GM12878 (cell line): Measurements from ENCODE around the gene LCT. TPM values are rescaled to one million over a fixed set of nuclear protein-coding genes. Genes with fewer than 3 reads are reported as not detected.

ENCODE experiments used
- ATAC-seq: fragments of 200-7000 bp; cut with Tn5 transposase; 3 replicates; pipeline ENCODE4 v1.9.1; 2020; ENCODE audit warnings: mild to moderate bottlenecking, moderate library complexity
- BruUV-seq: library from RNA; stranded (reverse); fragments of 400-500 nt; replicated peaks from 2 replicates; lab custom pipeline; 2021; lab: Mats Ljungman, UMichigan
- CTCF ChIA-PET: fragments of 300-600 bp; sonication (Branson Sonifier 250); formaldehyde crosslinking; extraction: SDS; loops from one replicate; lab custom pipeline; 2021; ENCODE audit warnings: inconsistent platforms; lab: Yijun Ruan, JAX
- POLR2A ChIA-PET: fragments of 350-600 bp; formaldehyde crosslinking; extraction: SDS; loops from one replicate; lab custom pipeline; 2021; ENCODE audit warnings: inconsistent platforms; lab: Charles Lee
- RAD21 ChIA-PET: fragments of 300-600 bp; sonication (Branson Sonifier 250); formaldehyde crosslinking; loops from one replicate; lab custom pipeline; 2023; ENCODE audit warnings: antibody characterized with exemption; ENCODE audit not compliant: unreplicated experiment; lab: Charles Lee
- SMC1A ChIA-PET: fragments of 300-600 bp; sonication (Branson Sonifier 250); formaldehyde crosslinking; loops from one replicate; lab custom pipeline; 2023; ENCODE audit not compliant: unreplicated experiment, uncharacterized antibody; lab: Charles Lee
- DNase-seq: peaks from one replicate; pipeline ENCODE4 v3.0.0-alpha.2; 2011; ENCODE audit warnings: low read depth, low spot score
- FAIRE-seq: peaks from 3 replicates; lab custom pipeline; 2011; peaks lifted over from hg19 to GRCh38; lab: Jason Lieb, UNC
- H2AFZ ChIP-seq: 2 replicates; pipeline ENCODE4 v1.6.0; 2011; ENCODE audit warnings: low read depth, low read length, control low read depth; ENCODE audit not compliant: control insufficient read depth
- H3K27ac ChIP-seq: 2 replicates; pipeline ENCODE4 v1.5.1; 2011; ENCODE audit warnings: control low read depth; ENCODE audit not compliant: control insufficient read depth, insufficient read depth
- H3K27me3 ChIP-seq, 2 experiments: replicated peaks in 1 of 2; 2 replicates each; pipeline versions ENCODE4 v1.6.0 to v1.6.1; 2011; ENCODE audit warnings: low read length in 1 of 2; ENCODE audit not compliant: control insufficient read depth in 2 of 2, insufficient read depth in 2 of 2
- H3K36me3 ChIP-seq, 2 experiments: 2 replicates each; pipeline ENCODE4 v1.5.1; 2011; ENCODE audit warnings: low read length in 1 of 2; ENCODE audit not compliant: control insufficient read depth in 2 of 2, insufficient read depth in 2 of 2
- H3K4me1 ChIP-seq: 2 replicates; pipeline ENCODE4 v1.6.1; 2011; ENCODE audit warnings: mild to moderate bottlenecking, low read length, moderate library complexity, mixed read lengths; ENCODE audit not compliant: control insufficient read depth, insufficient read depth
- H3K4me2 ChIP-seq: 2 replicates; pipeline ENCODE4 v1.6.0; 2011; ENCODE audit warnings: control low read depth; ENCODE audit not compliant: control insufficient read depth, insufficient read depth
- H3K4me3 ChIP-seq: fragments of 200-600 bp; sonication (generic); 2 replicates; pipeline ENCODE4 v1.5.1; 2016
- H3K79me2 ChIP-seq: 2 replicates; pipeline ENCODE4 v1.6.0; 2011; ENCODE audit warnings: low read length; ENCODE audit not compliant: control insufficient read depth, insufficient read depth
- H3K9ac ChIP-seq: 2 replicates; pipeline ENCODE4 v1.8.0; 2011; ENCODE audit warnings: low read length, control low read depth, mixed read lengths; ENCODE audit not compliant: control insufficient read depth, insufficient read depth
- H3K9me3 ChIP-seq: replicated peaks from 3 replicates; pipeline ENCODE4 v1.5.1; 2011; ENCODE audit warnings: mild to moderate bottlenecking, low read length; ENCODE audit not compliant: control insufficient read depth, insufficient read depth
- H4K20me1 ChIP-seq: 2 replicates; pipeline ENCODE4 v1.6.0; 2011; ENCODE audit not compliant: control insufficient read depth, insufficient read depth
- CHD1 ChIP-seq: IDR thresholded peaks from 2 replicates; pipeline ENCODE4 v1.6.1; 2012; ENCODE audit warnings: low read depth, low read length, improper control_type of control experiment
- CREM ChIP-seq: IDR thresholded peaks from 2 replicates; pipeline ENCODE4 v1.6.1; 2014; ENCODE audit warnings: antibody characterized with exemption, low read depth
- E2F8 ChIP-seq: fragments of 450-650 bp; IDR thresholded peaks from 2 replicates; pipeline ENCODE4 v1.6.1; 2018; ENCODE audit warnings: mild to moderate bottlenecking, low read depth, moderate library complexity; ENCODE audit not compliant: partially characterized antibody
- HSF1 ChIP-seq: fragments of 150-350 bp; IDR thresholded peaks from 2 replicates; pipeline ENCODE4 v1.6.1; 2014; ENCODE audit warnings: mild to moderate bottlenecking, low read depth, low read length
- RBBP5 ChIP-seq: fragments of 200-600 bp; sonication (generic); conservative IDR thresholded peaks from 2 replicates; pipeline ENCODE4 v1.6.1; 2016
- RELA ChIP-seq: fragments of 450-650 bp; IDR thresholded peaks from 2 replicates; pipeline ENCODE4 v1.8.0; 2014; ENCODE audit warnings: borderline replicate concordance; ENCODE audit not compliant: partially characterized antibody
- WGBS: methylation state at CpG from one replicate; pipeline ENCODE4 v1.1.6; 2016; ENCODE audit warnings: low lambda C conversion rate; ENCODE audit not compliant: insufficient replicate concordance, insufficient coverage; ENCODE audit errors: missing lambda C conversion rate; 5-methylcytosine and 5-hydroxymethylcytosine counted together
- in situ Hi-C: fragments of 300-500 bp; cut with MboI; formaldehyde crosslinking; loops from 9 replicates; pipeline ENCODE4 v1.14.3; 2018; ENCODE audit warnings: mixed read lengths
- intact Hi-C: fragments of 100-400 bp; cut with micrococcal nuclease; formaldehyde crosslinking; loops from one replicate; pipeline ENCODE4 v1.14.2; 2022; ENCODE audit not compliant: unreplicated experiment
- polyA plus RNA-seq, 11 experiments: library from polyadenylated mRNA; depleted of rRNA in 4 of 11; unstranded in 6 of 11; stranded (reverse) in 5 of 11; fragments of >200 nt; fragmentation: Nextera tagmentation in 4 of 11; fragmentation: Illumina TruSeq in 1 of 11; extraction: Ambion mirVana in 4 of 11; extraction: Trizol in 1 of 11; gene quantifications; 1 replicate in 1 of 11; 2 replicates in 10 of 11; pipeline versions ENCODE4 v1.2.1 to v1.2.3, GENCODE V29; 2011 to 2016; ENCODE audit warnings: inconsistent platforms in 2 of 11, missing spikeins in 2 of 11, low read depth in 1 of 11
- total RNA-seq, 4 experiments: library from RNA; depleted of rRNA in 3 of 4; stranded (reverse); fragments of >200 nt in 3 of 4; fragmentation: Illumina TruSeq in 1 of 4; extraction: Trizol in 1 of 4; gene quantifications; 2 replicates each; pipeline versions ENCODE4 v1.2.1 to v1.2.3, GENCODE V29; 2013 to 2021

Gene LCT
- total and polyA plus RNA-seq, 10 of the 15 experiments (the other 5 are each of a cell fraction or from before 2014, with no cell fraction given) = 0.02 to 0.09 (median 0.07) TPM; not detected in 3

- H3K4me1 ChIP-seq = peaks cover 10% of the 10 kb centered on the region
- H3K9me3 ChIP-seq = peaks cover 5% of the 10 kb centered on the region; the same call in 2 of the 3 replicates
- FAIRE-seq (no peak), DNase-seq (no peak), ATAC-seq (peak; percentile 9; the same call in 2 of the 3 replicates)
- CTCF ChIA-PET = interaction anchor here (0.6 to 5.8 kb wide), 43 partner anchors 9 to 833 kb away, joined by 3 to 46 read pairs (median 5); partner anchors contain the start of genes MCM6 and UBXN4
- no peak overlapping the region for H2AFZ ChIP-seq
- BruUV-seq = no TSS peak
- intact Hi-C loops (loop anchor here (5.0 kb wide), 2 partner anchors 326 to 796 kb away; no protein-coding TSS in a partner anchor), in situ Hi-C loops (no loop called here)
- no peak overlapping the region for H3K4me3 ChIP-seq
- TF ChIP-seq CHD1 = no peak
- TF ChIP-seq RBBP5 = no peak
- no peak for TF ChIP-seq E2F8
- no peak for TF ChIP-seq RELA
- TF ChIP-seq CREM = no peak
- TF ChIP-seq HSF1 = no peak
- H3K9ac ChIP-seq = no peak overlapping the region
- H3K27me3 ChIP-seq = no peaks in the 10 kb centered on the region
- no peaks in the 10 kb centered on the region for H3K36me3 ChIP-seq
- RAD21 ChIA-PET = interaction anchor here (0.7 to 2.4 kb wide), 10 partner anchors 8 to 793 kb away, joined by 3 to 16 read pairs (median 4); no protein-coding TSS in a partner anchor
- H4K20me1 ChIP-seq = no peaks in the 10 kb centered on the region
- no peak overlapping the region for H3K27ac ChIP-seq
- no peaks in the 10 kb centered on the region for H3K79me2 ChIP-seq
- SMC1A ChIA-PET = interaction anchor here (0.6 to 3.2 kb wide), 15 partner anchors 9 to 797 kb away, joined by 3 to 20 read pairs (median 4); no protein-coding TSS in a partner anchor
- H3K4me2 ChIP-seq = no peak overlapping the region
- POLR2A ChIA-PET = no interaction called here
- 41% methylated on average over 5 of the region's 5 CpGs for WGBS
Observed at GRCh38 chr2:135798275-135798705, 38.7 kb downstream of the LCT start.
